Upper lobe of left lung (tissue), 4 donors: ENCODE measurements around the gene ERC1.

Source experiments
- CTCF ChIP-seq, 6 experiments: fragments of 450-650 bp in 4 of 6; fragments of 200-600 bp in 2 of 6; sonication (generic) in 2 of 6; IDR thresholded peaks; one replicate each; pipeline ENCODE4 v1.5.1; 2016 to 2019; ENCODE audit warnings: antibody characterized with exemption in 6 of 6
- EP300 ChIP-seq, 4 donors: sonication (generic); formaldehyde crosslinking; IDR thresholded peaks; one replicate each; pipeline ENCODE4 v1.5.1; 2017; ENCODE audit warnings: antibody characterized with exemption in 4 of 4, control low read depth in 2 of 4
- POLR2AphosphoS5 ChIP-seq, 2 donors: sonication (generic); formaldehyde crosslinking; IDR thresholded peaks; one replicate each; pipeline ENCODE4 v1.5.1; 2017; ENCODE audit warnings: antibody characterized with exemption in 2 of 2

- TF ChIP-seq EP300 (IDR thresholded peaks at IDR 0.05), result no peak
- no peak for TF ChIP-seq POLR2AphosphoS5 (IDR thresholded peaks at IDR 0.05)
- no peak for TF ChIP-seq CTCF (IDR thresholded peaks at IDR 0.05)
Observed at GRCh38 chr12:1523046-1523445, 532.0 kb downstream of the ERC1 start.
